HG02852 (cell line): Measurements from ENCODE around the gene HEATR9.

Experiments
- ATAC-seq: cut with Tn5 transposase; IDR thresholded peaks from one replicate; pipeline ENCODE4 v1.9.1; 2021; ENCODE audit warnings: mild to moderate bottlenecking, moderate library complexity; ENCODE audit not compliant: unreplicated experiment

Gene HEATR9

DNA sequence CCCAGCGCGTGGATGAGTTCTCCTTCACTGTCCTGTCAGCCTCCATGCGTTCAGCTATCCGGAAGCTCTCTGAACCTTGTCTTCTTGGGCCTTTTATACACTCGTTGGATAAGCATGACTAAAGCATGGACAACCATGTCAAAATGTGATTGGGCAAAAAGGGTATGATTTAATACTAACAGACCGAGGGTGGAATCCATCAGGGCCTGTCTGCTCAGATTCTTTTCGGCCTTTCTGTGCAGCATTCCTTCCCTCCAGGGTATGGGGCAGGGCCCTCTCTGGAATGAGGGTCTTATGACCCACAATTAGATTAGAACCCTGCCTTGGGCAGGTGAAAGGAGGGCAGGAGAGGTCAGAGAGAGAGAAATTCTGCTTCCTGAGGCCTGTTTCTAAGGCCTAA lies 25.5 kb upstream of the HEATR9 start:
- ATAC-seq = no peak

DNA sequence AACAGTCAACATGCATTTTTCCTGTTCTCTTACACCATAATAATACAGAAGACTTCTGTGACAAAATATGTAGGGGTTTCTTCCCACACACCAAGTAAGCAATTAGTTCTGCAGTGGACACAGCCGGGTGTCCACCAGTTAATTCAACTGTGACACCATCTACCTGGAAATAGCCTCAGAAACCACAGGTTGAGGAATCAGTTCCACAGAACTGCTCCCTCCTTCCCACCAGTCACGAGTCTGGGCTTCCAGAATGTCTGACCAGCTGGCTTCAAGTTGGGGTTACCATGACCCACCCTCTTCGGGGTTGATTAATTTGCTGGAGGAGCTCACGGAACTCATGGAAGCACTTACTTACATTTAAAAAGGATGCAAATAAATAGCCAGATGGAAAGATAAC lies 25.1 kb upstream of the HEATR9 start:
- no peak for ATAC-seq

DNA sequence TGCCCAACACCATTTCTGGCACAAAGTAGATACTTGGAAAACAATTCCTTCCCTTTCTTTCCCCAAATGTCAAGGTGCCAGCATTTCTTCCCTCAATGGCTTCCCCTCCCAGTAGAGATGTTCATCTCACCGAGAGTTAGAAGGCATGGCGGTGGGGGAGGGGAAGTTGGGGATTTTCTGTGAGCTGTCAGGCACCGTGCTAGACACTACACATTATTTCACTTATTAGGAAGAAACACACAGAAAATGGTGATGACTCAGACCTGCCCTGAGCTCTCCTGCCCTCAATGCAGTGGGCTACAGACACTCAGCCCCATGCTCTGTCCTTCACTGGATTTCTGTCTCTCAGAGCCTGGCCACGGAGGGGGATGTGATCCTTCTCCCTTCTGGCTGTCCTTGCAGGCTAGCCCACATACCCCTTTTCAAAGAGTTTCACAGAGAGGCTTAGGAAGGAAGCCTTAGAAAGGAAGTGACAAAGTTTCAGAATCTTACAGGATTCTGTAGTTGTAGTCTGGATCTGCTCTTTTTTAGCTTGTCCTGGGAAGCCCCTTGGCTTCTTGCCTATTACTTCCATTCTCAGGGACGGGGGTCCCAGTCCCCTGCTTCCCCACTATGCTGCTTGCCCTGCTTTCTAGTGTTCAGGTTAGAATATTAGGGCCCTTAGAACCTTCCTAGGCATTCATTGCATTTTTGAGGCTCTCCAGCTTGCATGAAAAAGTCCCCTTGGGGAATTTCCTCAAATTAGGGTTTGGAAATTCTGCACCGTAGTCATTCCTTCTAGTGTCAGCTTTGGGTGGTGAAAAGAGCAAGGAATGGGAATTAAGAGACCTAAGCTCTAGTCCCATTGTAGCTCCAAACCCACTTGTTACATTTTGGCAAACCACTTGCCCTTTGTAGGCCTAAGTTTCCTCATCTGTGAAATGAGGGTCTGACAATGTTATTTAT lies 23.7 kb upstream of the HEATR9 start:
- no peak for ATAC-seq

DNA sequence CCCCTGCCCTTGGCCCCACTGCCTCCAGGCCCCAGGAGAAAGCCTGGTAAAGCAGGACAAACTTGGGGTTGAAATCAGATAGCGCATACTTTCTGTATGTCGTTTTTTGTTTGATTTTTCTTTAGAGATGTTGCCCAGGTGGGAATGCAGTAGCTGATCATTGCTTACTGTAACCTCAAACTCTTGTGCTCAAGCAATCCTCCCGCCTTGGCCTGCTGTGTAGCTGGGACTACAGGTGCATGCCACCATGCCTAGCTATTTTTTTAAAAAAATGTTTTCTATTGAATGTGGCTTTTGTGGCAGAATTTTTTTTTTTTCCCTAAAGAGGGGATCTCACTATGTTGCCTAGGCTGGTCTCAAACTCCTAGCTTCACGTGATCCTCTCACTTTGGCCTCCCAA lies 22.6 kb upstream of the HEATR9 start:
- ATAC-seq = no peak

DNA sequence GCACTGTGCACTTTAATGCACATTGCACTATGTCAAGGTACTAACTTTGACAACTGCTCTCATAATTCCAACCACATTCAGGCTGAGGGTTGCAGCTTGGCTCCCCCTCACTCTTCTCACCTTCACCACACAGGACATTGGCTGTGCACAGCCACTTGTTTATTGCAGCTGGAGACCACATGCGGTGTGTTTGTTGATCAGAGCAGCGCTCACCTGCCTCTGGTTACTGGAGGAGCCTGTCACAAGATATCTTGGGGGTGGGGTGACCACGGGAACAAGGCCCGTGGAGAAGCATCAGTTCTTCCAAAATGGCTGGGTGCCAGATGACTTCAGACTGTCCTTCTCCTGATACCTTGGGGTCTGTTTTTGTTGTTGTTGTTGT lies 22.1 kb upstream of the HEATR9 start:
- no peak for ATAC-seq

DNA sequence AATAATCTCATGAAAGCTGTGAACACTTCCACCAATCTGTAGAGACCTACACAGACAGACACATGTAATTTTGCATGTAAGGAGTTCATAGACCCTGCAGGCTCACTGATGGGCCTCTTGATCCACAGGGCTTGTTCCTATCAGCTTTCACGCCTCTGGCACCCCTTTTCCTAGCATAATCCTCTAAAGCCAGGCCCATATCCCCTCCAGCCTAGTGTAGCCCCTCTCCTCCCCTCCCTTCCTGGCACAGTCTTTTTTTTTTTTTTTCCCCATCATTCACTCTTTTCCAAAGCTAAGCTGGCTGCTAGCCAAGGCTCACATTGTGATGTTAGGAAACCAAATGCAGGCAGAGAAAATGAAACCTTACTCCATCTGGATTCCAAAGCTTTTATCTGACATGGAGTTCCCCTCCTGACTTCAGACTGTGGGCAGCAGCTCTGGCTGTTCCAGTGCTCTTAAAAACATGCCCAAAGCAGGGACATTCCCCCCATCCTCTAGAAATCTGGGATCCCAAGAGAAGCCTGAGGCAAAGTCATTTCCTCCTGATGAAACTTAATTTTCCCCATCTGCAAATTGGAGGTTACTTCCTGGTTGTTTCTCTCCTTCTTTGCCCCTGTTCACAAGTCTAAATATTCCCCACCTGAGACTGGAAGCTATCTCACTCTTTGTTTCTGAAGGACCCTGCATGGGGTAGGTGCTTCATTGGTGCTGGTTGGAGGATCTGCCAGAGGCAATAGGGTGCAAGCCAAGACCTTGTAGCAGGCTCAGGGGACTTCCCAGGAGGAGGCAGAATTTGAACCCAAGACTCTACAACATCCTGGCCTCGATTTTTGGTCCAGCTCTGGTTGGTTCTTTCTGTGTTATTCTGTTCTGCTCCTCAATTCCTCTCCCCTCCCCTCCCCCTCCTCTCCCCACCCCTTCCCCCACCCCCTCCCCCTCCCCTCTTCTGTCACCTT lies 21.4 kb upstream of the HEATR9 start:
- no peak for ATAC-seq

DNA sequence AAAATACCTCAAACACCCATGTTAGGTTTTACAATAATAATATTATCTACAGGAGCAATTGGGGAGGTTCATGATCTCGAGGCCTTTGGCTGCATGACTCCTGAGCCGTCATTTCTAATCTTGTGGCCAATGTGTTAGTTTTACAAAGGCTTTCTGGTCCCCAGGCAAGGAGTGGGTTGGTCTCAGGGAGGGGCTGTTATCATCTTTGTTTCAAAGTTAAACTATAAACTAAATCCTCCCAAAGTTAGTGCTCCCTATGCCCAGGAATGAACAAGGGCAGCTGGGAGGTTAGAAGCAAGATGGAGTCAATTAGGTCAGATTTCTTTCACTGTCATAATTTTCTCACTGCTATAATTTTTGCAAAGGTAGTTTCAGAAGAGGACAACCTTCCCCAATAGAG lies 20.6 kb upstream of the HEATR9 start:
- ATAC-seq = no peak

DNA sequence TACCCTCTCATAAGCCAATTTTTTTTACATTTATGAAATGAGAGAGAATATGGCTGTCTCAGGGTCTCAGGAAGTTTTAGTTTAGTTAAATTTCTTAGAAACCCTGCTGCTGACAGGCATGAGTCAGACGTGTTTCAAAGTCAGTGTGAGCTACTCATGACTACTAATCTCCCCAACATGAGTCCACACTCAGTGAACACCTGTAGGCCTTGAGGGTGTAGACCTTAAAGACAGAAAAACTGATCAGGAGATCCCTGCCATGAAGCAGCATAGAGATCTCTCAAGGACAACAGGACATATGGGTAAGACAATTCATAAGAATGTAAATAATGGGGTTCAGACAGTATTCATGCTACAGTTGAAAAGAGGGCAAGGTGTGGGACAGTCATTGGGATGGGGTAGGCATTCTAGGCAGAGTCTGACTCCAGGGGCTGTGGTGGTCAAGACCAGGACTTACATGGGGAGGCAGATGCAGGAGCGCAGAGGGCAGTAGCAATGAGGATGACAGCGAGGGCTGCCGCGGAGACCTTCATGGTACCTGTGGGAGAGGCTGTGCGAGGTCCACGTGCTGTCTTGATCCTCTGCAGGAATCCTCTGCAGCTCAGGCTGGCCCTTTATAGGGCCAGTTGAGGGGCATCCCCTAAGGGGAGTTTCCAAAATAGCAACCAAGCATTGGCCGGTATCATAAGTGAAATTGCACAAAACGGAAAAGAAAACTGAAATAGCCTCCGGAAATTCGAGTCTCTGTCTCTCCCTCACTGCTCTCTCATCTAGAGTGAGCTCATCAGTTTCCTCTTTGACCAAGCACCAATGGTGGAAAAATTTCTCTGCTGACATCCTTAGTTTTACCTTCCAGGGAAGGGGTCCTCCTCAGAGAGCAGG lies 11.3 kb upstream of the HEATR9 start, which contains the start of gene CCL5:
CCL5 (minus strand) TSS at position 588 of the 882 bp plus-strand sequence.
- ATAC-seq = peak; percentile 90

DNA sequence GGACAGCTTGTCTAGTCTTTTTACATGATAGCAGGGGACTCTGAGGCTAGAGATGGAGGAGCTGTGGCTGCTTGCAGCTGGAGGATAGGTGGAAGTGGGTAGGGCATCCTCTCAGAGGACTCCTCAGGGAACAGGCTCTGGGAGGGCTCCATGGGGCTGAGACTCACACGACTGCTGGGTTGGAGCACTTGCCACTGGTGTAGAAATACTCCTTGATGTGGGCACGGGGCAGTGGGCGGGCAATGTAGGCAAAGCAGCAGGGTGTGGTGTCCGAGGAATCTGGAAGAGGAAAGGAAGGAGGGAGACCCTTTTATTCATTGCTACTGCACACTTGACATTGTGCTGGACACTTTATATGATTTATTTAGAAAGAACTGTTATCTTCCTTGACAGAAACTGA lies 9.7 kb upstream of the HEATR9 start:
- no peak for ATAC-seq

DNA sequence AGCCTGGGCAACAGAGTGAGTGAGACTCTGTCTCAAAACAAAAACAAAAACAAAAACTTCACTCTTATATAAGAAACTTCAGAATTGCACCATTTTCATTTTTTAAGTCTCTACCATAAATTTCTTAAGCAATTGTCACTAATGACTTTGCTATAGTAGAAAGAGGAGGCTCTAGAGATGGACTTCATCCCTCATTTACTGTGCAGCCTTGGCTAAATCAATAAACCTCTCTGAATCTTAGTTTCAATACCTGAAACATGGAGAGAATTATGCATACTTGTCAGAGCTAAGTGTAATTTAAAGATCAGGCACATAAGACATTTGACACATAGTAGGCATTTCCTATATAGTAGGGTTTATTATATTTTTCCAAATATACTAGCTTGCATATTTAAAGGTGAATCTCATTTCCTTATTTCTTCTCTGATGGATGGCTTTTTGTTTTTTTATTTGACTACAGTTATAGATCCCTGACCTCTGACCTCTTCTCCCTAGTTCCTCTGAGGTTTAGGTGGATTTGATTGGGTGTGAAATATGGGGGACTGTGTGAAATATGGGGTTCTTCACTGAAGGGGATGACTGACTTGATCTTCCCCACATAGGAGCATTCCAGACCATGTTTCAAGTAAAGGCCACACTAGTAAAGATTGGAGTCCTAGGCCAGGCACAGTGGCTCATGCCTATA lies 8.8 kb upstream of the HEATR9 start:
- no peak for ATAC-seq

DNA sequence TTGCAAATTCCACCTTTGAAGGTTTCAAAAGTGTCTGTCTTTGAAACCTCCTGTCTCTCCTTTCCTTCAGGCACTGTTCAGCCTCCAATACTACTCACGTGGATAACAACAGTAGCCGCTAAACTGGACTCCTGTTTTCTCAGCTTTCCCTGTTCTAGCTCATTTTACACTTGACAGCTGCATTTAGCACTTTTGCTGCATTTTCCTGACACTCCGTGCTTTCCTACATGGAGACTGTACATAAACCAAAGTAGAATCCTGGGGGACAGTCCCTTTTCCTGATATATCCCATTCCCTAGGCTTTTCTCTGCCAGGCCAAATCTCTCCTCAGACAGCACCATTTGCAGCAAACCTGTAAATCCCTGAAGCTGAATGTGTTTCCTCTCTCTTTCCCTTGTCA lies 7.8 kb upstream of the HEATR9 start:
- no peak for ATAC-seq

DNA sequence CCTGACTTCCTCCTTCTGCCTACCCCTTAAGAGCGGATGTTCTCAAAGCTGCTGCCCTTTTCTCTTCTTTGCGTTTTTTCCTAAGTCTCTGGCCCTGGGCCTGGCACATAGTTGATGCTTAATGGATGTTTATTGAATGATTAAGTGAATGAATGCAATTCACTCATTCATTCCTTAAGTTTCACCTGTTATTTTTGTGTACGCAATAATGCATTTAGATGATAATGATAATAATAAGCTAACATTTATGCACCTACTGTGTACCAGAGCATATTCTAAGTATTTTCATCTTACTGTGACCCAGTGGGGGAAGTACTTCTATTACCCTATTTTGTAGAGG lies 7.1 kb upstream of the HEATR9 start:
- no peak for ATAC-seq

DNA sequence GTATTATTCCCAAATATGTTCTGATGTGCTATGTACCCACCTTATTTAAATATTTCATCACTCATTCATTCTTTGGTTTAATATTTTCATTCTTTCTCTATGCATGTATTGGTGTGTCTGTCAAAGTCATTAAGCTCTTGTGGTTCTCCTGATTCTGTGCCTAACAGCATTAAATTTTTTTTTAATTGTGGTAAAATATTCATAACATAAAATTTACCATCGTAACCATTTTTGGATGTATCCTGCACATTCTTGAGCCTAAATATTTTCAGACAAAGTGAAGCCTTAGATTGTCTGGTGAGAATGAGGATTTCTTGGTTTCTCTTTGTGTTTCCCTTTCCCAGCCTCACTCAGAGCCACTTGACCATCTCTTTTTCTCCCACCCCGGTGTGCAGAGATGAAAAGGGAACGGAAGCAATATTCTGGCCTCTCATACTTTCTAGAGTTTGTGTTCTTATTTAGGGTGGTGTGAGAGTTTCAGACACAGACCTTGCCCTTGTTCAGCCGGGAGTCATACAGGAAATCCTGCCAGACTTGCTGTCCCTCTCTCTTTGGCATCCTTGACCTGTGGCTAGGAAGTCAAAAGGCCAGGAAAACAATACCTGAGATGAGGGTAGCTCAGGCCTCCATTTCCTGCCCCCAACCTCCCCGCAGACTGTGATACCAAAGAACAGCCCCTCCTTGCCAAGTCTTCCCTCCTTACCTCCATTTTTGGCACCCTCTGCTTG lies 6.5 kb upstream of the HEATR9 start:
- no peak for ATAC-seq

DNA sequence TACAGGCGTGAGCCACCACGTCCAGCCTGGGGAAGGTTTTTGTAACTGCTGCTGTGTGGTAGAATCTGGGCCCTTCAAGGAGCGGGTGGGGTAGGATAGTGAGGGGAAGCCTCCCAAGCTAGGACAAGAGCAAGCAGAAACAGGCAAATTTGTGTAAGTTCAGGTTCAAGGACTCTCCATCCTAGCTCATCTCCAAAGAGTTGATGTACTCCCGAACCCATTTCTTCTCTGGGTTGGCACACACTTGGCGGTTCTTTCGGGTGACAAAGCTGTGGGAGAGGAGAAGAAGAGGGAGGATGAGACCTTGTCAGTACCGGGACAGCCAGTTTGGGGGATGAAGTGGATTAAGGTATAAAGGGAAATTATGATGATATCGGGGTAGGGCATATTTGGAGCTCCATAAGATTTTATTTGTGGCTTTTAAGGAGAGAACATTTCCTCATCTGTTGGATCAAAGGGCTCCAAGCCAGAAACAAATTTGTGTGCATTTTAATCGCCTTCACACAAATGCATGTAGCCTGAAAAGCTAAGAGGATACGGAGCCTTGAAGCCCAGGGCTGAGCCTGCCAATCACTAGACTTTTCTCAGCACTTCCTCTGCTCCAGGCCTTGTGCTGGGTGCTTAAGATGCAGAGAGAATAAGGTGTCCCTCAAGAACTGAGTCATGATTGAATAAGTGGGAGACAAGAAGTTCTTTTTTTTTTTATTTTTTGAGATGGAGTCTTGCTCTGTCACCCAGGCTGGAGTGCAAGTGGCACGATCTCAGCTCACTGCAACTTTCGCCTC lies 3.7 kb upstream of the HEATR9 start:
- ATAC-seq = no peak

DNA sequence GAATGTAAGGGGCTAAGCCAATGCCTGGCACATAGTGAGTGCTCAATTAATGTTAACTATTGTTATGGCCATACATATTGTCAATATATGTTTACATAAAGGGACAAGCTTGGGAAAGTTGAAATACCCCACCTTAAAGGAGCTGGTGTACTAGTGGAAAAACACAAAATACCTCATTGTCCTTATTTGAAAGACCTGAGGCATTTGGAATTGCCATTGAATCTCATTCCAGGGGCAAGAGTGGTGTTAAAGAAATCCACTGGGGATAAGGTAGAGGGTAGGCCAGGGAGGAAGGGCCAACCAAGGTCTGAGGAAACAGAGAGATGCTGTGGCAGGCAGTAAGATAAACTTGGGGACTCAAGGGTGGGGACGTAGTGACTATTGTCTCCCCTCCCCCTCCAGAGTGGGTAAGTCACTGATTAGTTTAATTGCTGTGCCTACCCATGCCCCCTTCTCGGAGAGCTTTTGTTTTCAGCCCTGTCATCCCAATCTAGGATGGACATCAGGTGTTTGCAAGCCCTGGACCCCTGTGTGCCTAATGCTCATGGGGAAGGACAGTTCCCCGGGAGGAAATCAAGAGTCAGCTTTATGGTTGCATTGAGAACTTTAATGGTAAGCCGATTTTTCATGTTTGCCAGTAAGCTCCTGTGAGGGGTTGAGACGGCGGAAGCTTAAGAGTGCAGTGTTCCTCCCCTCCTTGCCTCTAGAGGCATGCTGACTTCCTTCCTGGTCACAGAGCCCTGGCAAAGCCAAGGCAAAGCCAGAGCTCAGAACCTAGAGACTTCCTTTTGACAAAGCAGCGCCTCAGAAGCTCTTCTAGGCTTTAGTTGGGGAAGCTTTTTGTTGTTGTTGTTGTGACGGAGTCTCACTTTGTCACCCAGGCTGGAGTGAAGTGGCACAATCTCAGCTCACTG lies 2.5 kb upstream of the HEATR9 start:
- no peak for ATAC-seq

DNA sequence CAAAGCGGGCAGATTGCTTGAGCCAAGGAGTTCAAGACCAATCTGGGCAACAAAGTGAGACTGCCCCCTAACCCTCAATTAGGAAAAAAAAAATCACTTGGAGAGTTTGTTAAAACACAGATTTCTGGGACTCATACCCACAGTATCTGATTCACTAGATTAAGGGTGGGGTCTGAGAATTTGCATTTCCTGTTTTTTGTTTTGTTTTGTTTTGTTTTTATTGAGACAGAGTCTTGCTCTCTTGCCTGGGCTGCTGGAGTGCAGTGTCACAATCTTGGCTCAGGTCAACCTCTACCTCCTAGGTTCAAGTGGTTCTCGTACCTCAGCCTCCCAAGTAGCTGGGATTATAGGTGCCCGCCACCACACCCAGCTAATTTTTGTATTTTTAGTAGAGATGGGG lies 1.1 kb downstream of the HEATR9 start:
- ATAC-seq = no peak

DNA sequence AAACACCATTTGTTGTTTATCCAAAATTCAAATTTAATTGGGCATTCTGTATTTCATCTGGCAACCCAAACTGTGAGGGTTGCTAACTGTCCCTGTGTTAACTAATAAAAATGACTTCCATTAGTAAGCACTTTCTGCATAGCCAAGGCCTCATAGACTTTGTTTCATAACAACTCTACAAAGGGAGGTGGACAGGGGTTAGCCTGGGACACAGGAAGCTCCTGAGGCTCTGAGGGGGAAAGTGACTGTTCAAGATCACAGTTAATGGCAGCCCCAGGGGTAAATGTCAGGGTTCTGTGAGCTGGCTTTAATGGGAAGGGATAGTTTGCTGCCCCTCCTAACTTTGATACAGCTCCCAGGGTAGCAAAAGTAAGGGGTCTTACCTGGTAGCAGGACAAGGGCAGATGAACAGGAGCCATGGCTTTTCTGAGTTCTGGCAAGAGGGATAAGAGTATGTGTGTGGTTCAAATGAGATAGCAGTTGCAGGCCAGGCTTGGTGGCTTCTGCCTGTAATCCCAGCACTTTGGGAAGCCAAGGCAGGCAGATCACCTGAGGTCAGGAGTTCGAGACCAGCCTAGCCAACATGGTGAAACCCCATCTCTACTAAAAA lies 2.2 kb downstream of the HEATR9 start:
- ATAC-seq = no peak
